ENCODE measurements around the gene HEMK1.

GRCh38 chr3:50570508-50571279 is 1.4 kb downstream of the HEMK1 start:
- no peak for TF ChIP-seq CTCF (IDR thresholded peaks at IDR 0.05)
- no peak for TF ChIP-seq HDAC2 (IDR thresholded peaks at IDR 0.05)
- TF ChIP-seq SREBF2 (IDR thresholded peaks at IDR 0.05): no peak
- TF ChIP-seq MAX (IDR thresholded peaks at IDR 0.05): no peak
- TF ChIP-seq RNF2 (IDR thresholded peaks at IDR 0.05; ENCODE audit: borderline replicate concordance, low read depth): no peak
- TF ChIP-seq POLR2A (IDR thresholded peaks at IDR 0.05; ENCODE audit: low read length): no peak
- no peak for TF ChIP-seq JUNB (IDR thresholded peaks at IDR 0.05)
- no peak for TF ChIP-seq NR3C1 (IDR thresholded peaks at IDR 0.05)
- no peak for TF ChIP-seq CHD4 (IDR thresholded peaks at IDR 0.05; ENCODE audit: borderline replicate concordance)
- no peak for TF ChIP-seq PHF8 (IDR thresholded peaks at IDR 0.05; ENCODE audit: borderline replicate concordance, low read depth)
- TF ChIP-seq BHLHE40 (IDR thresholded peaks at IDR 0.05; ENCODE audit: low read depth, low read length): no peak
- TF ChIP-seq KDM1A (IDR thresholded peaks at IDR 0.05; ENCODE audit: low read depth): no peak
